K562 (cell line): ENCODE measurements around the gene SMG9. TPM values are rescaled to one million over a fixed set of nuclear protein-coding genes. Genes with fewer than 3 reads are reported as not detected.

ENCODE experiments used
- ATAC-seq: fragments of 200-7000 bp; cut with Tn5 transposase; 3 replicates; pipeline ENCODE4 v1.9.1; 2020; ENCODE audit warnings: moderate library complexity
- BruUV-seq: library from RNA; stranded (reverse); fragments of 400-500 nt; replicated peaks from 2 replicates; lab custom pipeline; 2021; lab: Mats Ljungman, UMichigan
- CTCF ChIA-PET: fragments of 300-600 bp; formaldehyde crosslinking; extraction: SDS; loops from one replicate; lab custom pipeline; 2021; ENCODE audit warnings: low intra/inter-chr PET ratio; lab: Yijun Ruan, JAX
- POLR2A ChIA-PET: fragments of 300-600, 350-650 bp; sonication (Branson Sonifier 250); formaldehyde crosslinking; extraction: SDS; loops from one replicate; lab custom pipeline; 2021; ENCODE audit warnings: antibody characterized with exemption, inconsistent platforms; lab: Yijun Ruan, JAX
- DNase-seq, 4 experiments: peaks; one replicate each; pipeline versions ENCODE4 v3.0.0 to v3.0.0-alpha.2; 2011 to 2018; ENCODE audit warnings: low spot score in 3 of 4, mixed read lengths in 3 of 4; ENCODE audit errors: extremely low read depth in 1 of 4
- FAIRE-seq: peaks from 2 replicates; lab custom pipeline; 2011; peaks lifted over from hg19 to GRCh38; lab: Jason Lieb, UNC
- H2AFZ ChIP-seq: 2 replicates; pipeline ENCODE4 v1.6.0; 2011; ENCODE audit warnings: low read depth, low read length, control low read depth, inconsistent platforms
- H3K27ac ChIP-seq: fragments of 200-600 bp; 3 replicates; pipeline ENCODE4 v1.8.0; 2011; ENCODE audit warnings: low read depth, mild to moderate bottlenecking, control low read depth, inconsistent platforms, low read length, moderate library complexity, mixed read lengths; ENCODE audit errors: extremely low read depth
- H3K27me3 ChIP-seq, 2 experiments: fragments of 300-600 bp in 1 of 2; 2 replicates in 1 of 2; 3 replicates in 1 of 2; pipeline versions ENCODE4 v1.6.0 to v1.8.0; 2011; ENCODE audit warnings: inconsistent platforms in 2 of 2, low read length in 2 of 2, mild to moderate bottlenecking in 1 of 2, mixed read lengths in 1 of 2, moderate library complexity in 1 of 2; ENCODE audit not compliant: control insufficient read depth in 2 of 2, insufficient read depth in 2 of 2
- H3K36me3 ChIP-seq: fragments of 300-600 bp; 3 replicates; pipeline ENCODE4 v1.8.0; 2011; ENCODE audit warnings: mild to moderate bottlenecking, low read length, inconsistent platforms; ENCODE audit not compliant: control insufficient read depth, insufficient read depth
- H3K4me1 ChIP-seq, 2 experiments: fragments of 200-600 bp in 1 of 2; replicated peaks in 1 of 2; 2 replicates in 1 of 2; 3 replicates in 1 of 2; pipeline versions ENCODE4 v1.5.1 to v1.8.0; 2011; ENCODE audit warnings: inconsistent platforms in 2 of 2, low read length in 2 of 2, mild to moderate bottlenecking in 1 of 2, mixed read lengths in 1 of 2, moderate library complexity in 1 of 2; ENCODE audit not compliant: control insufficient read depth in 2 of 2, insufficient read depth in 2 of 2
- H3K4me2 ChIP-seq: 2 replicates; pipeline ENCODE4 v1.6.1; 2011; ENCODE audit warnings: low read length, control low read depth, inconsistent platforms, mixed read lengths; ENCODE audit not compliant: insufficient read depth
- H3K4me3 ChIP-seq: fragments of 200-600 bp; sonication (generic), shearing (Covaris generic); 2 replicates; pipeline ENCODE4 v1.5.1; 2016; ENCODE audit warnings: control low read depth, inconsistent platforms
- H3K79me2 ChIP-seq: fragments of 200-600 bp; 3 replicates; pipeline ENCODE4 v1.8.0; 2011; ENCODE audit warnings: low read length, inconsistent platforms; ENCODE audit not compliant: control insufficient read depth, insufficient read depth
- H3K9ac ChIP-seq, 2 experiments: 2 replicates each; pipeline versions ENCODE4 v1.6.0 to v1.6.1; 2011; ENCODE audit warnings: low read depth in 2 of 2, low read length in 2 of 2, control low read depth in 1 of 2, inconsistent platforms in 1 of 2, mild to moderate bottlenecking in 1 of 2, mixed read lengths in 1 of 2; ENCODE audit not compliant: insufficient read depth in 1 of 2
- H3K9me1 ChIP-seq: one replicate; pipeline ENCODE4 v1.6.0; 2011; ENCODE audit warnings: inconsistent platforms, mild to moderate bottlenecking, low read length, moderate library complexity; ENCODE audit not compliant: control insufficient read depth, insufficient read depth
- H3K9me3 ChIP-seq: replicated peaks from 2 replicates; pipeline ENCODE4 v1.5.1; 2011; ENCODE audit warnings: low read depth, low read length, inconsistent platforms; ENCODE audit not compliant: control insufficient read depth, insufficient read depth
- H4K20me1 ChIP-seq: replicated peaks from 2 replicates; pipeline ENCODE4 v1.6.1; 2011; ENCODE audit warnings: low read length, inconsistent platforms, mixed read lengths; ENCODE audit not compliant: control insufficient read depth, insufficient read depth
- CAMTA2 ChIP-seq: fragments of 250-450 bp; sonication (Bioruptor Pico); conservative IDR thresholded peaks from 2 replicates; pipeline ENCODE4 v1.5.1; 2022
- CREBBP ChIP-seq: IDR thresholded peaks from one replicate; pipeline ENCODE4 v1.6.1; 2012; ENCODE audit warnings: low read depth, mild to moderate bottlenecking, control low read depth, inconsistent platforms, low read length
- CTCFL ChIP-seq: IDR thresholded peaks from 2 replicates; pipeline ENCODE4 v1.6.1; 2011; ENCODE audit warnings: borderline replicate concordance, low read depth, mild to moderate bottlenecking, moderate library complexity, low read length; ENCODE audit not compliant: insufficient read depth, poor library complexity, severe bottlenecking
- E2F1 ChIP-seq: sonication (generic); formaldehyde crosslinking; IDR thresholded peaks from 2 replicates; pipeline ENCODE4 v1.8.1; 2023; ENCODE audit warnings: mild to moderate bottlenecking, missing genetic modification reagents, moderate library complexity
- FOXK2 ChIP-seq, 2 experiments: fragments of 450-650 bp; IDR thresholded peaks in 1 of 2; conservative IDR thresholded peaks in 1 of 2; 2 replicates each; pipeline ENCODE4 v1.6.1; 2016; ENCODE audit warnings: low read depth in 2 of 2, mild to moderate bottlenecking in 1 of 2
- GTF2E2 ChIP-seq: fragments of 200-800 bp; sonication (Bioruptor generic); IDR thresholded peaks from 2 replicates; pipeline ENCODE4 v1.6.1; 2016; ENCODE audit warnings: missing genetic modification characterization, missing compliant biosample characterization
- ILF3 ChIP-seq: fragments of 450-650 bp; IDR thresholded peaks from 2 replicates; pipeline ENCODE4 v1.6.1; 2018; ENCODE audit warnings: antibody characterized with exemption, mild to moderate bottlenecking, moderate library complexity, borderline replicate concordance
- MXI1 ChIP-seq: IDR thresholded peaks from 2 replicates; pipeline ENCODE4 v1.6.1; 2011; ENCODE audit warnings: low read depth, mild to moderate bottlenecking, improper control_type of control experiment, low read length
- NFXL1 ChIP-seq: fragments of 450-650 bp; formaldehyde crosslinking; IDR thresholded peaks from 2 replicates; pipeline ENCODE4 v1.4.0; 2021; ENCODE audit warnings: mild to moderate bottlenecking
- PURB ChIP-seq: sonication (generic); formaldehyde crosslinking; IDR thresholded peaks from 2 replicates; pipeline ENCODE4 v1.9.0; 2021; ENCODE audit warnings: low read depth, mild to moderate bottlenecking, missing genetic modification reagents
- RBM14 ChIP-seq: fragments of 200-400 bp; formaldehyde crosslinking; IDR thresholded peaks from 2 replicates; pipeline ENCODE4 v1.6.1; 2018; ENCODE audit warnings: low read depth, mild to moderate bottlenecking, low read length, moderate library complexity, borderline replicate concordance; ENCODE audit not compliant: insufficient read depth
- RFX1 ChIP-seq: fragments of 450-650 bp; IDR thresholded peaks from 2 replicates; pipeline ENCODE4 v1.6.1; 2016; ENCODE audit warnings: mild to moderate bottlenecking, moderate library complexity
- ZFP30 ChIP-seq: fragments of 250-450 bp; sonication (Bioruptor Pico); IDR thresholded peaks from 2 replicates; pipeline ENCODE4 v1.8.0; 2022; ENCODE audit warnings: moderate library complexity, mild to moderate bottlenecking, inconsistent platforms, borderline replicate concordance
- ZNF518B ChIP-seq: fragments of 250-450 bp; sonication (Bioruptor Pico); IDR thresholded peaks from 2 replicates; pipeline ENCODE4 v1.5.0; 2021; ENCODE audit warnings: mild to moderate bottlenecking, moderate library complexity
- ZNF75A ChIP-seq: fragments of 450-650 bp; formaldehyde crosslinking; IDR thresholded peaks from 2 replicates; pipeline ENCODE4 v1.4.0; 2020; ENCODE audit warnings: mild to moderate bottlenecking
- WGBS: fragments of 100-300 bp; shearing (Covaris generic); methylation state at CpG from one replicate; pipeline ENCODE4 v1.1.6; 2016; ENCODE audit warnings: low coverage, mixed read lengths; ENCODE audit not compliant: insufficient coverage; ENCODE audit errors: missing lambda C conversion rate; 5-methylcytosine and 5-hydroxymethylcytosine counted together
- in situ Hi-C: fragments of 300-500 bp; cut with MboI; formaldehyde crosslinking; loops from 4 replicates; pipeline ENCODE4 v1.15.0; 2018; ENCODE audit warnings: inconsistent platforms, mixed read lengths
- intact Hi-C: fragments of 100-400 bp; cut with micrococcal nuclease; formaldehyde crosslinking; loops from 2 replicates; pipeline ENCODE4 v1.14.2; 2022
- polyA plus RNA-seq, 8 experiments: library from polyadenylated mRNA; depleted of rRNA in 4 of 8; stranded (reverse) in 5 of 8; unstranded in 3 of 8; fragments of >200 nt; fragmentation: Nextera tagmentation in 2 of 8; fragmentation: Illumina TruSeq in 1 of 8; extraction: Ambion mirVana in 2 of 8; extraction: Trizol in 1 of 8; gene quantifications; 2 replicates each; pipeline versions ENCODE4 v1.2.1 to v1.2.3, GENCODE V29; 2011 to 2014; ENCODE audit warnings: inconsistent platforms in 1 of 8, missing spikeins in 1 of 8
- total RNA-seq, 7 experiments: library from RNA; depleted of rRNA in 6 of 7; stranded (reverse); fragments of >200 nt in 6 of 7; fragmentation: Illumina TruSeq in 2 of 7; extraction: Trizol in 2 of 7; gene quantifications; 2 replicates each; pipeline versions ENCODE4 v1.2.1 to v1.2.3, GENCODE V29; 2011 to 2021; ENCODE audit warnings: low replicate concordance in 1 of 7

SMG9 gene
- total and polyA plus RNA-seq, 9 of the 15 experiments (the other 6 are each of a cell fraction or from before 2014, with no cell fraction given): 1.7 to 79.7 (median 40.2) TPM

- TF ChIP-seq CREBBP: no peak
- TF ChIP-seq FOXK2 (conservative IDR thresholded peaks at IDR 0.05 in 1 of 2, IDR thresholded peaks at IDR 0.05 in 1 of 2; ENCODE audit: low read depth in 2 of 2): no peak
- no peak for TF ChIP-seq RBM14
- TF ChIP-seq CTCFL: no peak
- TF ChIP-seq RFX1: no peak
- no peak for TF ChIP-seq NFXL1
- TF ChIP-seq GTF2E2 (tag): no peak
These were observed 67.1 kb downstream of the SMG9 start (continued) for GRCh38 chr19:43687660-43687997.

GRCh38 chr19:43684326-43684725 is 70.4 kb downstream of the SMG9 start:
- H3K4me3 ChIP-seq: no peak overlapping the region
- POLR2A ChIA-PET: no interaction called here
- no peaks in the 10 kb centered on the region for H3K9me3 ChIP-seq
- in situ Hi-C loops: no loop called here
- intact Hi-C loops: no loop called here
- H3K79me2 ChIP-seq: no peaks in the 10 kb centered on the region
- FAIRE-seq (no peak), DNase-seq (no peak), ATAC-seq (no peak)
- no peak overlapping the region for H3K4me2 ChIP-seq
- WGBS: 75% methylated on average over 1 of the region's 1 CpG
- no peak overlapping the region for H3K9ac ChIP-seq
- H2AFZ ChIP-seq: no peak overlapping the region
- BruUV-seq: no TSS peak
- no peak for TF ChIP-seq ZFP30 (CRISPR knock-in tag)
- TF ChIP-seq E2F1: no peak
- no peak for TF ChIP-seq ILF3
- no peak for TF ChIP-seq PURB (CRISPR knock-in tag)
- no peak for TF ChIP-seq ZNF75A (CRISPR knock-in tag)
- TF ChIP-seq MXI1: no peak
- no peak for TF ChIP-seq ZNF518B (CRISPR knock-in tag)
- TF ChIP-seq CAMTA2 (CRISPR knock-in tag): no peak
- H4K20me1 ChIP-seq: no peaks in the 10 kb centered on the region
- no peaks in the 10 kb centered on the region for H3K27me3 ChIP-seq
- H3K36me3 ChIP-seq: no peaks in the 10 kb centered on the region
- CTCF ChIA-PET: no interaction called here
- no peak overlapping the region for H3K27ac ChIP-seq
- no peaks in the 10 kb centered on the region for H3K9me1 ChIP-seq
- H3K4me1 ChIP-seq: peaks cover 12% of the 10 kb centered on the region in 2 experiments
